Measurements from ENCODE around the gene EVI5.
"Not testable (repeated sequence)": the region's sequence is repeated elsewhere in the genome, so short reads cannot be mapped to it uniquely, and the experiment has no call there.

The EVI5 gene

GRCh38 chr1:92679980-92680379 lies 104.9 kb downstream of the EVI5 start:
- ATAC-seq: no peak

DNA sequence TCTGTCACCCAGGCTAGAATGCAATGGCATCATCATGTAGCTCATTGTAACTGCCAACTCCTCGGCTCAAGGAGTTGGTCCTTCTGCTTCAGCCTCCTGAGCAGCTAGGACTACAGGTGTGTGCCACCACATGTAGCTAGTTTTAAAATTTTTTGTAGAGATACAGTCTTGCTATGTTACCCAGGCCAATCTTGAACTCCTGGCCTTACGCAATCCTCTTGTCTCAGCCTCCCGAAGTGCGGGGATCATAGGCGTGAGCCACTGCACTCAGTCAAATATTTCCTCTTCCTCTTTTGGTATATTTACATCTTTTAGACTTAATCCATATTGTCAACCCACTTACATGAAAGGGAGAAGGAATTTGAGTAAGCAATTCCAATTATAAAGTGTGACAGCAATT lies 121.1 kb downstream of the EVI5 start:
- ATAC-seq: no peak

DNA sequence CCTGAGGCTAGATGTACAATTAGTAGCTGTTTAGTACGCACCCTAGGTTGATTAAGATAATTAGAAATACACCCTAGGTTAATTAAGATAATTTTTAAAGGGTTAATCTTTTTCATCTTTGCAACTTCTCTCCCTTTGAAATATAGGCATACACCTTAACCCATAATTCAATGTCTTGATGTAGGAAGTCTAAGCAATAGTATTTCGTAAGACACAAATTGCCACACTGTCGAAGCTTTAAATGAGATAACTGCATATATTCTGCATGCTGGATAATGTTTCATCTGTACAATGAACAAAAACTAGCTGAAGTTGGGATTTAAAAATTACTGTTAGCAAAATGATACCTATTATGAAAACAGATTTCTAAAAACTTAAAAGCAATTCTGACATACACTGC lies 122.9 kb downstream of the EVI5 start:
- ATAC-seq: no peak

DNA sequence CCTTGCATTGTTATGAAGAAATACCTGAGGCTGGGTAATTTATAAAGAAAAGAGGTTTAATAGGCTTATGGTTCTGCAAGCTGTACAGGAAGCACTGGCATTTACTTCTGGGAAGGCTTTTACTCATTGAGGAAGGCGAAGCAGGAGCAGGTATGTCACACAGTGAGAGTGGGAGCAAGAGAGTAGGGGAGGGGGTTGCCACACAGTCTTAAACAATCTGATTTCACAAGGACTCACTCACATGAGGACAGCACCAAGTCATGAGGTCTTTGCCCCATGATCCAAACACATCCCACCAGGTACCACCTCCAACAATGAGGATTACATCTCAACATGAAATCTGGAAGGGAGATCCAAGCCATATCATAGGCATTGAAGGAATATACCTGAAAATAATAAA lies 127.2 kb downstream of the EVI5 start:
- no peak for ATAC-seq

- no peak for ATAC-seq
Measured at GRCh38 chr1:92655197-92655801, 129.6 kb downstream of the EVI5 start.

DNA sequence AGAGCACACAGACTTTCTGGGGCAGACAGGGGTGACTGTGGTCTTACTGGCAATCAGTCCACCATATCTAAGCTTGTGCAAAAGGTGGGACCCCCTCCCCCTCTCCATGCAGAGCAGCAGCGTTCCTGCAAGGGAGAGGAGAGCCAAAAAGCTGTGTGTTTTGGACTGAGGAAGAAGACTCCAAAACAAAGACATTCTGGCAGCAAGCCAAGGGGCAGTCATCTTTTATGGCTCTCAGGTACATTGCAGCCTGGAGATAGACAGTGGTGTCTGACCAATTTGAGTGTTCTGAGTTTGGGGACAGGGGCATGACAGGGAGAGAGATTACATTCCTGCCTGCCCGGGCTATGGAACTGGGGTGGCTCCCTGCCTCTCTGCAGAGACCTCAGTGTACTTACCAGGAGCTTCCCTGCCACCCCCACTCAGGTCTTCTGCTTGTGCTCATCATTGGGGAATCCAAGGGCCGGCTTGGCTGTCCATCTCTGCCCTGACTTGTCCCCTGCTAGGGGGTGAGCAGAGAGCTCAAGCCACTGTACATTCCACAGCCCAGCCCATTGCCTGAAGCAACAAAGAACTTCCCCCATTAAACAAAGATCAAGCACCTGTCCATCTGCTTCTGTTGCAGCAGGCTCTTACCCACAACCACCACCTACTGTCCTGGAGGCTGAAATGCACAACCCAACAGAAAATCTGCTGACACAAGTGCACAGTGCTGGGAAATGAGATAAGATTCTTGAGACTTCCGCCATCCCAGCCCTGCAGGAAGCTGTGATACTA lies 131.1 kb downstream of the EVI5 start:
- ATAC-seq: no peak

DNA sequence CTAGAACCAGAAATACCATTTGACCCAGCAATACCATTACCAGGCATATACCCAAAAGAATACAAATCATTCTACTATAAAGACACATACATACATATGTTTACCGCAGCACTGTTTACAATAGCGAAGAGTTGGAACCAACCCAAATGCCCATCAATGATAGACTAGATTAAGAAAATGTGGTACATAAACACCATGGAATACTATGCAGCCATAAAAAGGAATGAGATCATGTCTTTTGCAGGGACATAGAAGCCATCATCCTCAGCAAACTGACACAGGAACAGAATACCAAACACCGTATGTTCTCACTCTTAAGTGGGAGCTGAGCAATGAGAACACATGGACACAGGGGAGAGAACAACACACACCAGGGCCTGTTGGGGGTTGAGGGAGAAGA lies 144.2 kb downstream of the EVI5 start:
- ATAC-seq: not testable (repeated sequence)

- ATAC-seq: no peak
Measured at GRCh38 chr1:92638498-92638897, 146.4 kb downstream of the EVI5 start.

DNA sequence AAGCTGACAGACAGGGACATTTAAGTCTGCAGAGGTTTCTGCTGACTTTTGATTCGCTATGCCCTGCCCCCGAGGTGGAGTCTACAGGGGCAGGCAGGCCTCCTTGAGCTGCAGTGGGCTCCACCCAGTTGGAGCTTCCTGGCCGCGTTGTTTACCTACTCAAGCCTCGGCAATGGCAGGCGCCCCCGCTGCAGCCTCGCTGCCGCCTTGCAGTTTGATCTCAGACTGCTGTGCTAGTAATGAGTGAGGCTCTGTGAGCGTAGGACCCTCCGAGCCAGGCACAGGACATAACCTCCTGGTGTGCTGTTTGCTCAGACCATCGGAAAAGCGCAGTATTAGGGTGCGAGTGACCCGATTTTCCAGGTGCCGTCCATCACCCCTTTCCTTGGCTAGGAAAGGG lies 149.7 kb downstream of the EVI5 start:
- ATAC-seq: not testable (repeated sequence)

DNA sequence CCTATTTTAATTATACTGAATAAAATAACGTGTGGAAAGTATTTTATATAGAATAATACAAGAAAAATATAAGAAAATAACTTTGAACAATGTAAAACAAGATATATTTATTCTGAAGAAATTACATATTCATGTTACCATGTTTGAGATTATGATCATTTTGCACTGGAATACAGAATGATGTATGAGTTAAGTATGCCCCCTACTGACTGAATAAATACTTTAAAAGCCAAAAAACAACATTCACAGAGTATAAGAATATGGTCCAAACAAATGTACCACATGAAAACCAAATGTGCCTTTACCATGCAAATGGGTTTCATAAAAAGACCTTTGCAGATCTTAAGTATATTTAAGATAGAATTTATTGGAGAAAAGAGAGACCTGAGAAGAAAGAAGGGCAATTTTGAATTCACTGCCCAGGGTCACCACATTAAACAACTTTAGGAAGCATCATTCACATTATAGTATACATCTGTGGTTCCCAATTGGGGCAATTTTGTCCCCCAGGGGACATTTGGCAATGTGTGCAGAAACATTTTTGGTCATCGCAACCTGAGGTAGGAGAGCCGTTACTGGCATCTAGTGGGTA lies 161.6 kb downstream of the EVI5 start:
- ATAC-seq: peak in 1 of 2 donors; percentile 55

- ATAC-seq: peak; percentile 82 to 84
Measured at GRCh38 chr1:92619466-92620189, 165.3 kb downstream of the EVI5 start.

DNA sequence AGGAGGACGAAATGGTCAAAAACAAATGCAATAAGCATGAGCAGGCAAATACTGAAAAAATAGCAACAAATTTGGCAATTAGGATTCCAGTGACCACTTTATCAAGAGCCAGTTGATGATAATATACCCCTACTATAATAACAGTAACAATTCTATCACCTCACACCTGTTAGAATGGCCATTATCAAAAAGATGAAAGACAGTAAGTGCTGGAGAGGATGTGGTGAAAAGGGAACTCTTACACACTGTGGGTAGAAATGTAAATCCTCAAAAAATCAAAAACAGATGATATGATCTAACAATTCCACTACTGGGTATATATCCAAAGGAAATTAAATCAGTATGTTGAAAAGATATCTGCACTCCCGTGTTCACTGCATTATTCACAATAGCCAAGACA lies 183.9 kb downstream of the EVI5 start:
- ATAC-seq: no peak

- ATAC-seq: no peak
Measured at GRCh38 chr1:92599184-92599583, 185.7 kb downstream of the EVI5 start.

GRCh38 chr1:92589361-92589760 lies 195.5 kb downstream of the EVI5 start:
- ATAC-seq: not testable (repeated sequence)

GRCh38 chr1:92587445-92587844 lies 197.5 kb downstream of the EVI5 start:
- ATAC-seq: peak; percentile 61 to 70

- ATAC-seq: no peak
Measured at GRCh38 chr1:92585831-92586230, 199.1 kb downstream of the EVI5 start.

- not testable (repeated sequence) for ATAC-seq
Measured at GRCh38 chr1:92584810-92585209, 200.1 kb downstream of the EVI5 start.

- peak; percentile 75 to 76 for ATAC-seq
Measured at GRCh38 chr1:92583821-92584760, 200.8 kb downstream of the EVI5 start.

DNA sequence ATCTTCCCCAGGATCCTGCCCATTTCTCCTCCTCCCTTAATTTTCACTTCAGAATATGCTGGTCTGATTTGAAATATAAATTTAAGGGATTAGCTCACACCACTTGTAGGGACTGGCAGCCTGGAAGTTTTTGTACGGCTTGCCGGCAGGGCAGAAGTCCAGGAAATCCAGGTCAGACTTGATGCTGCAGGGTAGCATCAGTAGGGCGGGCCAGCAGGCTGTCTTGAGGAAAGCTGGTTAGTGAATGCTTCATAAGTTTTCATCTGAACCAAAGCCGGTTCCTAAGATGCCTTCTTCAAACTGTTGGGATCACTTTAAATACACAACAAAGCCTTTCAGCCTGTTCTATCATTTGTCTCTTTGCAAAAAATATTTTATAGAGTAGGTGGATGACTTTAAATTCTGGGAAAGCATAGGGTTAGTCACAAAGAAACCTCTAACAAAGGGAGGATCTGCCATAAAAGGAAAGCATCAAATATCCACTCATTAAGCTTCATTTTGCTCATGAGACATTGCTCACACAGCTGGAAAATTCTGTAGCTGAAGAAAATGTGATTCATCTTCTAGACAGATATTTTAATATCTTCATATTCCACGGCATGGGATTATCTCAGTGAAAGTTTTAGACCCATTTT lies 207.5 kb downstream of the EVI5 start:
- ATAC-seq: peak; percentile 80 to 87

DNA sequence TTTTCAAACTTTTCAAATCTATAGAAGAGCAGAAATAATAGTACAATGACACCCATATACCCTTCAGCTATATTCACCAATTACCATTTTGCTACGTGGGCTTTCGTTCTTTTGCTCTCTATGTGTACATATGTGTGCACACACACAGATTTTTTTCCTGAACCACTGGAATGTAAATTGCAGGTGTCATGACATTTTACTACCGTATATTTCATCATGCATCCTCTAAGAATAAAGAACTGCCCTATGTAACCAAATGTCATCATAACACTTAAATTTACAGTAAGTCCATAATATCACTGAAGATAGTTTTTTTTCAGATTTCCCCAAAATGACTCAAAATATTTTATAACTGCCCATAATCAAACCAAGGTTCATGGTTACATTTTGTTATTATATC lies 209.8 kb downstream of the EVI5 start:
- no peak for ATAC-seq

GRCh38 chr1:92572520-92572919 lies 212.4 kb downstream of the EVI5 start:
- ATAC-seq: no peak

DNA sequence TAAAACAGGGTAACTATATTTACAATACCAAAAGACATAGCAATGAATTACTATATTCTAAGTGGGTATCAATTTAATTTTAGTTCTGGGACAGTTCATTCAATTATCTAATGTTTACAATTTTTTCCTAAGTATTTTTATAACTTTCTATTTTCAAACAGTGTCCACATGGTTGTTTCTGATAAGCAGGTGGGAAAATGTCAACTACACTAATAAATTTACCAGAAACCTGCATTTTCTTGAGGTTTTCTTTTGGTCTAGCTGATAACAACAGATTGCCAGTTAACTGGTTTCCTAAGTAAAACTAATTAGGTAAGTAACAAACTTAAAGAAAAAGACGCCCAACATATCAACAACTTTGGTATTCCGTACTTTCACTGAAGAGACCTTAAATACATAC lies 213.3 kb downstream of the EVI5 start:
- no peak for ATAC-seq
